WTC11 (cell line): ENCODE data around the gene RPL36AL. TPM values are rescaled to one million over a fixed set of nuclear protein-coding genes. Genes with fewer than 3 reads are reported as not detected.

ENCODE experiments used
- ATAC-seq: fragments of 200-7000 bp; cut with Tn5 transposase; 2 replicates; pipeline ENCODE4 v1.10.0; 2021; ENCODE audit warnings: mild to moderate bottlenecking, moderate library complexity
- CTCF ChIA-PET: fragments of 300-600 bp; sonication (Branson Sonifier 250); formaldehyde crosslinking; loops from one replicate; lab custom pipeline; 2021; ENCODE audit warnings: antibody characterized with exemption; lab: Charles Lee
- POLR2A ChIA-PET: fragments of 350-600 bp; sonication (Branson Sonifier 250); formaldehyde crosslinking; loops from one replicate; lab custom pipeline; 2021; ENCODE audit warnings: antibody characterized with exemption; lab: Charles Lee
- DNase-seq: peaks from one replicate; pipeline ENCODE4 v3.0.0; 2021; ENCODE audit warnings: low spot score
- H3K27ac Mint-ChIP-seq: 2 replicates; pipeline ENCODE4 v1.8.0; 2021; ENCODE audit warnings: mixed read lengths
- H3K27me3 Mint-ChIP-seq: 2 replicates; pipeline ENCODE4 v1.8.0; 2021; ENCODE audit warnings: low read depth, mild to moderate bottlenecking, moderate library complexity, mixed read lengths
- H3K36me3 Mint-ChIP-seq: 2 replicates; pipeline ENCODE4 v1.8.0; 2021; ENCODE audit warnings: mixed read lengths
- H3K4me1 Mint-ChIP-seq: 2 replicates; pipeline ENCODE4 v1.8.0; 2022; ENCODE audit warnings: mixed read lengths
- H3K4me3 Mint-ChIP-seq: 2 replicates; pipeline ENCODE4 v1.8.0; 2021; ENCODE audit warnings: mild to moderate bottlenecking, moderate library complexity, mixed read lengths
- H3K9me3 Mint-ChIP-seq: 2 replicates; pipeline ENCODE4 v1.8.0; 2021; ENCODE audit warnings: mixed read lengths
- AR ChIP-seq: fragments of 250-450 bp; sonication (Bioruptor Pico); IDR thresholded peaks from 2 replicates; pipeline ENCODE4 v1.9.0; 2021; ENCODE audit warnings: mild to moderate bottlenecking
- ARID4B ChIP-seq: sonication (generic); formaldehyde crosslinking; IDR thresholded peaks from 2 replicates; pipeline ENCODE4 v1.8.0; 2023; ENCODE audit warnings: missing genetic modification reagents, mild to moderate bottlenecking, borderline replicate concordance
- CREB1 ChIP-seq: sonication (generic); formaldehyde crosslinking; IDR thresholded peaks from 2 replicates; pipeline ENCODE4 v1.8.0; 2023; ENCODE audit warnings: mild to moderate bottlenecking, missing genetic modification reagents
- CTCF ChIP-seq: fragments of 200-600 bp; IDR thresholded peaks from 2 replicates; pipeline ENCODE4 v1.8.0; 2022; ENCODE audit warnings: antibody characterized with exemption
- E2F4 ChIP-seq: sonication (generic); formaldehyde crosslinking; IDR thresholded peaks from 2 replicates; pipeline ENCODE4 v1.8.1; 2022; ENCODE audit warnings: low read depth, mild to moderate bottlenecking, moderate library complexity, missing genetic modification reagents, borderline replicate concordance
- EMX1 ChIP-seq: fragments of 250-450 bp; sonication (Bioruptor Pico); IDR thresholded peaks from 2 replicates; pipeline ENCODE4 v1.8.0; 2021; ENCODE audit warnings: mild to moderate bottlenecking
- FOXK1 ChIP-seq: sonication (generic); formaldehyde crosslinking; IDR thresholded peaks from 2 replicates; pipeline ENCODE4 v1.8.0; 2022; ENCODE audit warnings: mild to moderate bottlenecking, moderate library complexity, missing genetic modification reagents
- FOXP4 ChIP-seq: sonication (generic); formaldehyde crosslinking; IDR thresholded peaks from 2 replicates; pipeline ENCODE4 v1.8.0; 2022; ENCODE audit warnings: mild to moderate bottlenecking, missing genetic modification reagents
- JAZF1 ChIP-seq: fragments of 250-450 bp; sonication (Bioruptor Pico); IDR thresholded peaks from 2 replicates; pipeline ENCODE4 v1.9.0; 2021; ENCODE audit warnings: moderate library complexity, mild to moderate bottlenecking, inconsistent platforms
- JUN ChIP-seq: sonication (generic); formaldehyde crosslinking; IDR thresholded peaks from 2 replicates; pipeline ENCODE4 v1.8.0; 2023; ENCODE audit warnings: mild to moderate bottlenecking, missing genetic modification reagents
- NFE2L1 ChIP-seq: sonication (generic); formaldehyde crosslinking; IDR thresholded peaks from 2 replicates; pipeline ENCODE4 v1.8.1; 2023; ENCODE audit warnings: missing genetic modification reagents
- NR1H2 ChIP-seq: sonication (generic); formaldehyde crosslinking; IDR thresholded peaks from 2 replicates; pipeline ENCODE4 v1.9.0; 2021; ENCODE audit warnings: mild to moderate bottlenecking, moderate library complexity, missing genetic modification reagents
- NR2C2 ChIP-seq: sonication (generic); formaldehyde crosslinking; IDR thresholded peaks from 2 replicates; pipeline ENCODE4 v1.8.0; 2022; ENCODE audit warnings: mild to moderate bottlenecking, missing genetic modification reagents
- TEAD1 ChIP-seq: sonication (generic); formaldehyde crosslinking; IDR thresholded peaks from 2 replicates; pipeline ENCODE4 v1.8.0; 2022; ENCODE audit warnings: mild to moderate bottlenecking, missing genetic modification reagents
- TP53 ChIP-seq: sonication (generic); formaldehyde crosslinking; IDR thresholded peaks from 2 replicates; pipeline ENCODE4 v1.8.1; 2023; ENCODE audit warnings: mild to moderate bottlenecking, missing genetic modification reagents
- ZNF416 ChIP-seq: fragments of 250-450 bp; sonication (Bioruptor Pico); IDR thresholded peaks from 2 replicates; pipeline ENCODE4 v1.9.0; 2021; ENCODE audit warnings: mild to moderate bottlenecking, inconsistent platforms
- ZNF671 ChIP-seq: fragments of 250-450 bp; sonication (Bioruptor Pico); IDR thresholded peaks from 2 replicates; pipeline ENCODE4 v1.8.0; 2021; ENCODE audit warnings: mild to moderate bottlenecking
- total RNA-seq: library from RNA; stranded (reverse); gene quantifications from 3 replicates; pipeline ENCODE4 v1.2.3, GENCODE V29; 2021
- TF ChIP-seq, protein P1 (sequence below): sonication (generic); formaldehyde crosslinking; IDR thresholded peaks from 2 replicates; pipeline ENCODE4 v1.8.1; 2022; ENCODE audit warnings: low read depth, missing genetic modification reagents, borderline replicate concordance
- TF ChIP-seq, protein P2 (sequence below): fragments of 250-450 bp; sonication (Bioruptor Pico); IDR thresholded peaks from 2 replicates; pipeline ENCODE4 v1.8.0; 2021; ENCODE audit warnings: mild to moderate bottlenecking
- TF ChIP-seq, protein P3 (sequence below): sonication (generic); formaldehyde crosslinking; IDR thresholded peaks from 2 replicates; pipeline ENCODE4 v1.8.1; 2023; ENCODE audit warnings: mild to moderate bottlenecking, missing genetic modification reagents, moderate library complexity

Gene RPL36AL
- total RNA-seq, 1 experiment from 2014 or later: 212 TPM

- no peak for DNase-seq
- H3K9me3 Mint-ChIP-seq: no peaks in the 10 kb centered on the region
- peaks cover 60% of the 10 kb centered on the region for H3K36me3 Mint-ChIP-seq
- ChIA-PET POLR2A (interaction anchor here (0.8 to 1.1 kb wide), 2 partner anchors 14 to 186 kb away, joined by 3 to 5 read pairs; partner anchors contain the start of gene KLHDC2), CTCF (interaction anchor here (0.6 to 1.5 kb wide), 3 partner anchors 31 to 120 kb away, joined by 3 to 8 read pairs (median 3); no protein-coding TSS in a partner anchor)
- H3K27me3 Mint-ChIP-seq: peaks cover 4% of the 10 kb centered on the region; the same call in 1 of the 2 replicates
- H3K27ac Mint-ChIP-seq: peak overlapping the region; percentile 96
- H3K4me3 Mint-ChIP-seq: peak overlapping the region; percentile 1; the same call in 1 of the 2 replicates
- peaks cover 37% of the 10 kb centered on the region for H3K4me1 Mint-ChIP-seq
- ATAC-seq: peak; percentile 8
- TF ChIP-seq TEAD1 (CRISPR knock-in tag) (no peak), FOXK1 (CRISPR knock-in tag) (no peak), NR2C2 (CRISPR knock-in tag) (no peak), ZNF671 (peak; percentile 66), JAZF1 (CRISPR knock-in tag) (no peak), ZNF416 (peak; percentile 65; the same call in 1 of the 2 replicates), FOXP4 (CRISPR knock-in tag) (no peak), CTCF (no peak), ARID4B (CRISPR knock-in tag) (no peak), CREB1 (CRISPR knock-in tag) (no peak), JUN (CRISPR knock-in tag) (0 out of 2 replicates have a peak, but pooled peaks have one; percentile 32), NFE2L1 (no peak), TP53 (no peak), AR (CRISPR knock-in tag) (peak; percentile 88), E2F4 (CRISPR knock-in tag) (no peak), NR1H2 (CRISPR knock-in tag) (no peak), EMX1 (CRISPR knock-in tag) (peak; percentile 6; the same call in 1 of the 2 replicates)
- TF ChIP-seq, protein P1, sequence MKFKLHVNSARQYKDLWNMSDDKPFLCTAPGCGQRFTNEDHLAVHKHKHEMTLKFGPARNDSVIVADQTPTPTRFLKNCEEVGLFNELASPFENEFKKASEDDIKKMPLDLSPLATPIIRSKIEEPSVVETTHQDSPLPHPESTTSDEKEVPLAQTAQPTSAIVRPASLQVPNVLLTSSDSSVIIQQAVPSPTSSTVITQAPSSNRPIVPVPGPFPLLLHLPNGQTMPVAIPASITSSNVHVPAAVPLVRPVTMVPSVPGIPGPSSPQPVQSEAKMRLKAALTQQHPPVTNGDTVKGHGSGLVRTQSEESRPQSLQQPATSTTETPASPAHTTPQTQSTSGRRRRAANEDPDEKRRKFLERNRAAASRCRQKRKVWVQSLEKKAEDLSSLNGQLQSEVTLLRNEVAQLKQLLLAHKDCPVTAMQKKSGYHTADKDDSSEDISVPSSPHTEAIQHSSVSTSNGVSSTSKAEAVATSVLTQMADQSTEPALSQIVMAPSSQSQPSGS (CRISPR knock-in tag): no peak
- TF ChIP-seq, protein P2, sequence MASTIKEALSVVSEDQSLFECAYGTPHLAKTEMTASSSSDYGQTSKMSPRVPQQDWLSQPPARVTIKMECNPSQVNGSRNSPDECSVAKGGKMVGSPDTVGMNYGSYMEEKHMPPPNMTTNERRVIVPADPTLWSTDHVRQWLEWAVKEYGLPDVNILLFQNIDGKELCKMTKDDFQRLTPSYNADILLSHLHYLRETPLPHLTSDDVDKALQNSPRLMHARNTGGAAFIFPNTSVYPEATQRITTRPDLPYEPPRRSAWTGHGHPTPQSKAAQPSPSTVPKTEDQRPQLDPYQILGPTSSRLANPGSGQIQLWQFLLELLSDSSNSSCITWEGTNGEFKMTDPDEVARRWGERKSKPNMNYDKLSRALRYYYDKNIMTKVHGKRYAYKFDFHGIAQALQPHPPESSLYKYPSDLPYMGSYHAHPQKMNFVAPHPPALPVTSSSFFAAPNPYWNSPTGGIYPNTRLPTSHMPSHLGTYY: peak; percentile 86; the same call in 1 of the 2 replicates
- TF ChIP-seq, protein P3, sequence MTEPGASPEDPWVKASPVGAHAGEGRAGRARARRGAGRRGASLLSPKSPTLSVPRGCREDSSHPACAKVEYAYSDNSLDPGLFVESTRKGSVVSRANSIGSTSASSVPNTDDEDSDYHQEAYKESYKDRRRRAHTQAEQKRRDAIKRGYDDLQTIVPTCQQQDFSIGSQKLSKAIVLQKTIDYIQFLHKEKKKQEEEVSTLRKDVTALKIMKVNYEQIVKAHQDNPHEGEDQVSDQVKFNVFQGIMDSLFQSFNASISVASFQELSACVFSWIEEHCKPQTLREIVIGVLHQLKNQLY (CRISPR knock-in tag): no peak
Measured at GRCh38 chr14:49581209-49582112, 39.0 kb downstream of the RPL36AL start.
